GM18499 (cell line): ENCODE measurements around the gene POLR1B.
"Not testable (repeated sequence)": the region's sequence is repeated elsewhere in the genome, so short reads cannot be mapped to it uniquely, and the experiment has no call there.

Experiments used
- ATAC-seq: cut with Tn5 transposase; IDR thresholded peaks from one replicate; pipeline ENCODE4 v1.9.1; 2021; ENCODE audit warnings: moderate number of reproducible peaks; ENCODE audit not compliant: insufficient read depth, unreplicated experiment

Gene POLR1B

GRCh38 chr2:112542123-112542983 lies at the start of gene POLR1B:
Gene POLR1B (plus strand): TSS chr2:112542465. CDS start chr2:112542495, 30 bp downstream.
- peak; percentile 53 for ATAC-seq

GRCh38 chr2:112493048-112493447 lies 49.2 kb upstream of the POLR1B start:
- ATAC-seq: no peak

- no peak for ATAC-seq
Measured at GRCh38 chr2:112493858-112494648, 48.2 kb upstream of the POLR1B start.

GRCh38 chr2:112494828-112495227 lies 47.4 kb upstream of the POLR1B start:
- no peak for ATAC-seq

GRCh38 chr2:112495878-112496277 lies 46.4 kb upstream of the POLR1B start:
- ATAC-seq: not testable (repeated sequence)

- not testable (repeated sequence) for ATAC-seq
Measured at GRCh38 chr2:112500850-112501484, 41.3 kb upstream of the POLR1B start.

- not testable (repeated sequence) for ATAC-seq
Measured at GRCh38 chr2:112509239-112509998, 32.8 kb upstream of the POLR1B start.

- ATAC-seq: no peak
Measured at GRCh38 chr2:112516801-112517200, 25.5 kb upstream of the POLR1B start.

- no peak for ATAC-seq
Measured at GRCh38 chr2:112518807-112519206, 23.5 kb upstream of the POLR1B start.

GRCh38 chr2:112519506-112519905 lies 22.8 kb upstream of the POLR1B start:
- no peak for ATAC-seq

GRCh38 chr2:112520234-112520783 lies 22.0 kb upstream of the POLR1B start:
- ATAC-seq: no peak

- ATAC-seq: no peak
Measured at GRCh38 chr2:112523291-112523777, 18.9 kb upstream of the POLR1B start.

GRCh38 chr2:112524276-112524675 lies 18.0 kb upstream of the POLR1B start:
- ATAC-seq: not testable (repeated sequence)

- ATAC-seq: no peak
Measured at GRCh38 chr2:112528541-112528940, 13.7 kb upstream of the POLR1B start.

- ATAC-seq: no peak
Measured at GRCh38 chr2:112529757-112530156, 12.5 kb upstream of the POLR1B start.

GRCh38 chr2:112530728-112531127 lies 11.5 kb upstream of the POLR1B start:
- ATAC-seq: no peak

- ATAC-seq: no peak
Measured at GRCh38 chr2:112534826-112535225, 7.4 kb upstream of the POLR1B start.

GRCh38 chr2:112536665-112537064 lies 5.6 kb upstream of the POLR1B start:
- ATAC-seq: not testable (repeated sequence)

- no peak for ATAC-seq
Measured at GRCh38 chr2:112539306-112539705, 3.0 kb upstream of the POLR1B start.

- ATAC-seq: no peak
Measured at GRCh38 chr2:112540906-112541305, 1.4 kb upstream of the POLR1B start.
